ENCODE measurements around the gene NLRP9. TPM values are rescaled to one million over a fixed set of nuclear protein-coding genes. Genes with fewer than 3 reads are reported as not detected.

NLRP9 gene
- total and polyA plus RNA-seq, 2 of the 8 experiments (the other 6 are each of a cell fraction or from before 2014, with no cell fraction given) = not detected

- no peak overlapping the region for H3K27ac ChIP-seq (ENCODE audit: low read depth, low read length)
- no peak overlapping the region for H3K14ac ChIP-seq (ENCODE audit: insufficient read length)
- peaks cover 9 to 30% of the 10 kb centered on the region in 2 experiments for H4K20me1 ChIP-seq (replicated peaks in 1 of 2; ENCODE audit: control insufficient read depth in 1 of 2, insufficient read depth in 2 of 2, low read length in 2 of 2)
- no peak for TF ChIP-seq BCL11A (IDR thresholded peaks at IDR 0.05; ENCODE audit: low read depth in 2 of 2, low read length in 2 of 2)
- no peak overlapping the region for H2BK15ac ChIP-seq (ENCODE audit: low read length)
- no peak overlapping the region for H2BK5ac ChIP-seq (ENCODE audit: low read depth, low read length)
- no peak overlapping the region for H2BK12ac ChIP-seq (ENCODE audit: low read depth, low read length)
- no peak overlapping the region; a peak in 3 of 7 replicates for H3K9ac ChIP-seq (replicated peaks in 1 of 4; ENCODE audit: extremely low read depth in 1 of 4, low read depth in 3 of 4, low read length in 3 of 4)
- peaks cover 0 to 6% (median 3%) of the 10 kb centered on the region in 4 experiments; a peak in 3 of 7 replicates for H3K4me1 ChIP-seq (replicated peaks in 1 of 4; ENCODE audit: control insufficient read depth in 3 of 4, insufficient read depth in 4 of 4, low read length in 3 of 4)
- no peak overlapping the region for H3K23ac ChIP-seq (ENCODE audit: insufficient read length)
- WGBS, 2 experiments (ENCODE audit: extremely low coverage in 1 of 2, insufficient coverage in 1 of 2, insufficient read length in 1 of 2, insufficient replicate concordance in 2 of 2, low coverage in 1 of 2, low lambda C conversion rate in 2 of 2, missing lambda C conversion rate in 1 of 2) = 93% methylated on average over 7 of the region's 7 CpGs; no CpG with 5 or more reads in 1 of the 2 experiments
- H3K4me3 ChIP-seq (ENCODE audit: extremely low read depth in 1 of 4, insufficient read depth in 2 of 4, low read depth in 3 of 4, low read length in 4 of 4) = no peak overlapping the region; a peak in 1 of 8 replicates
- H4K91ac ChIP-seq (replicated peaks; ENCODE audit: insufficient read length, low read length) = no peak overlapping the region
- H2BK120ac ChIP-seq (replicated peaks; ENCODE audit: low read depth, low read length) = no peak overlapping the region
- ChIA-PET POLR2A (ENCODE audit: partially characterized antibody) (interaction anchor here (1.6 to 1.8 kb wide), 3 partner anchors 9 to 27 kb away, joined by 4 to 11 read pairs (median 5); no protein-coding TSS in a partner anchor), CTCF (ENCODE audit: partially characterized antibody) (interaction anchor here (1.0 kb wide), 1 partner anchor 35 kb away, joined by 3 read pairs; no protein-coding TSS in a partner anchor)
- H4K8ac ChIP-seq (ENCODE audit: extremely low read depth, insufficient read depth, low read length) = no peak overlapping the region
- no peak for DNase-seq (ENCODE audit: low read depth in 1 of 2, low spot score in 2 of 2)
- no peak for FAIRE-seq
- no peak overlapping the region for H3K18ac ChIP-seq (ENCODE audit: extremely low read depth, low read length)
- H3K36me3 ChIP-seq (ENCODE audit: control insufficient read depth in 2 of 4, insufficient read depth in 4 of 4, low read length in 3 of 4) = peaks cover 7 to 24% (median 19%) of the 10 kb centered on the region in 4 experiments; a peak in 7 of 8 replicates
- H3K56ac ChIP-seq (replicated peaks; ENCODE audit: insufficient read length, low read depth, low read length) = no peak overlapping the region
- H3K27me3 ChIP-seq (replicated peaks in 1 of 4; ENCODE audit: control insufficient read depth in 3 of 4, extremely low read depth in 1 of 4, insufficient read depth in 3 of 4, low read length in 3 of 4) = no peaks in the 10 kb centered on the region
- H2BK20ac ChIP-seq (ENCODE audit: low read length) = no peak overlapping the region
- peaks cover 21 to 70% of the 10 kb centered on the region in 2 experiments for H3K79me2 ChIP-seq (ENCODE audit: control insufficient read depth in 1 of 2, insufficient read depth in 2 of 2, low read length in 2 of 2)
- no peak overlapping the region; a peak in 1 of 4 replicates for H3K4me2 ChIP-seq (ENCODE audit: insufficient read depth in 1 of 2, low read depth in 2 of 2, low read length in 2 of 2)
- H3K23me2 ChIP-seq (ENCODE audit: low read depth, low read length) = peaks cover 5% of the 10 kb centered on the region; the same call in 1 of the 2 replicates
- H2AK5ac ChIP-seq (ENCODE audit: low read depth, low read length) = no peak overlapping the region
- H3K9me3 ChIP-seq (ENCODE audit: insufficient read depth in 2 of 2, low read depth in 1 of 2, low read length in 1 of 2) = no peaks in the 10 kb centered on the region
- H4K5ac ChIP-seq (ENCODE audit: insufficient read length, low read depth, low read length) = no peak overlapping the region
- H3K4ac ChIP-seq (replicated peaks; ENCODE audit: insufficient read length, low read depth, low read length) = no peak overlapping the region
- no peak overlapping the region for H2AFZ ChIP-seq (ENCODE audit: low read length)
- peaks cover 23% of the 10 kb centered on the region for H3K79me1 ChIP-seq (ENCODE audit: low read depth, low read length)
Measured at GRCh38 chr19:55676889-55677505, 61.2 kb downstream of the NLRP9 start.

Data from H1 (cell line).